Measurements from ENCODE around the gene RXFP3.
"Not testable (repeated sequence)": the region's sequence is repeated elsewhere in the genome, so short reads cannot be mapped to it uniquely, and the experiment has no call there.

The RXFP3 gene

GRCh38 chr5:33936004-33936380, 194 bp upstream of the RXFP3 start:
- DNase-seq, result peak; percentile 4 to 58 (median 41)

- no peak for DNase-seq
These were observed 976 bp downstream of the RXFP3 start for GRCh38 chr5:33937017-33937706.

GRCh38 chr5:33937707-33938506, 1.7 kb downstream of the RXFP3 start:
- DNase-seq, result no peak

- DNase-seq, result no peak
These were observed 2.3 kb downstream of the RXFP3 start for GRCh38 chr5:33938507-33938796.

GRCh38 chr5:33938881-33939280, 2.7 kb downstream of the RXFP3 start:
- no peak for DNase-seq

GRCh38 chr5:33939556-33940262, 3.5 kb downstream of the RXFP3 start:
- peak in 2 of 3 donors; percentile 3 to 7 for DNase-seq

GRCh38 chr5:33941090-33941489, 4.9 kb downstream of the RXFP3 start:
- no peak for DNase-seq

GRCh38 chr5:33944543-33945132, 8.5 kb downstream of the RXFP3 start:
- DNase-seq, result no peak

GRCh38 chr5:33952175-33952574, 16.0 kb downstream of the RXFP3 start:
- DNase-seq, result not testable (repeated sequence)

- no peak for DNase-seq
These were observed 21.5 kb downstream of the RXFP3 start for GRCh38 chr5:33957577-33958150.

GRCh38 chr5:33958176-33958575, 22.0 kb downstream of the RXFP3 start:
- DNase-seq, result no peak

- peak; percentile 7 to 33 (median 29) for DNase-seq
These were observed 28.0 kb downstream of the RXFP3 start for GRCh38 chr5:33964132-33964700.

- no peak for DNase-seq
These were observed 30.6 kb downstream of the RXFP3 start for GRCh38 chr5:33966805-33967204.

- no peak for DNase-seq
These were observed 32.2 kb downstream of the RXFP3 start for GRCh38 chr5:33968211-33969005.

- DNase-seq, result peak in 2 of 3 donors; percentile 8 to 12
These were observed 33.6 kb downstream of the RXFP3 start for GRCh38 chr5:33969572-33970452.

GRCh38 chr5:33973271-33973670, 37.1 kb downstream of the RXFP3 start:
- DNase-seq, result no peak

GRCh38 chr5:33975852-33976251, 39.7 kb downstream of the RXFP3 start:
- no peak for DNase-seq

GRCh38 chr5:33976307-33976706, 40.1 kb downstream of the RXFP3 start:
- no peak for DNase-seq

GRCh38 chr5:33978306-33978705, 42.1 kb downstream of the RXFP3 start:
- no peak for DNase-seq

GRCh38 chr5:33980030-33980429, 43.8 kb downstream of the RXFP3 start:
- DNase-seq, result no peak
